Measurements from ENCODE around the gene SNRNP40.

The SNRNP40 gene

DNA sequence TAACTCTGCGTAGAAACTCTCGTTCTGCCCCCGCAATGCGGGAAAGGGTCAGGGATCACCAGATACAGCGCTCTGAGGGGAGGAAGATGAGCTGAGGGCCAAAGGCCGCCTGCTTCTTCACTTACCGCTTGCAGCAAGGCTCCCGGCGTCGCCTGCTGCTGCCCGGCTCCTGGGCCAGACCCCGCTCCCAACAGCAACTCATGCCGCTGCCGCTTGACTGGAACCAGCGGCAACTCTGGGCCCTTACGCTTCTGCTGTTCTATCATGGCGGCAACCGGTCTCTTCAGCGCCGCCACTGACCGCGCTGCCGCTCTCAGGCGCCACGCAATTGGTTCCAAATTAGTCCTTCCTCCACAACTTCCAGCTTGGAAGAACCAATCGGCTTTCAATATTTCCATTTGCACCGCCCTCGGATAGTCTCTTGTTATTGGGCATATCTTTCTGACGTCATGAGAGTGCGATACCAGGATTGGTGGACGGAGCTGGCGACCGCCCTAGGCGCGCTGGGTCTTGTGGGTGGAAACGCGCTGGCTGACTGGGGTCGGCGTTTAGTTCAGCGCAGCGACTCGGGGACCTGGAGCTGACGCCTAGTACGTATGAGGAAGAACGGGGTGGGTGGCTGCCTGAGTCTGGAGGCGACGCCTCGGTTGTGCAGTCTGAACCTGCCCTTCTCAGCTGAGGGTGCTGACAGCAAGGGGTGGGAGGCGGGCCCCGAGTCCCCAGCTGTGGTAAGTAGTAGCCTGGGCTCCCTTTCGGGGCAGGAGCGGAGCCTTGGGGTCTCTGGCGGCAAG, at the start of gene SNRNP40, which contains the start of gene ZCCHC17:
TSS of gene SNRNP40 (minus strand) at position 303 of the 791 bp plus-strand sequence. CDS start at position 266, 37 bp downstream.
TSS of gene ZCCHC17 (plus strand) at position 547 of the 791 bp plus-strand sequence. CDS start 13,067 bp downstream, outside the sequence.
- Histone ChIP-seq H3K4me1 (peaks cover 6% of the 10 kb centered on the region), H3K79me2 (peaks cover 22% of the 10 kb centered on the region)
- TF ChIP-seq, protein P1, sequence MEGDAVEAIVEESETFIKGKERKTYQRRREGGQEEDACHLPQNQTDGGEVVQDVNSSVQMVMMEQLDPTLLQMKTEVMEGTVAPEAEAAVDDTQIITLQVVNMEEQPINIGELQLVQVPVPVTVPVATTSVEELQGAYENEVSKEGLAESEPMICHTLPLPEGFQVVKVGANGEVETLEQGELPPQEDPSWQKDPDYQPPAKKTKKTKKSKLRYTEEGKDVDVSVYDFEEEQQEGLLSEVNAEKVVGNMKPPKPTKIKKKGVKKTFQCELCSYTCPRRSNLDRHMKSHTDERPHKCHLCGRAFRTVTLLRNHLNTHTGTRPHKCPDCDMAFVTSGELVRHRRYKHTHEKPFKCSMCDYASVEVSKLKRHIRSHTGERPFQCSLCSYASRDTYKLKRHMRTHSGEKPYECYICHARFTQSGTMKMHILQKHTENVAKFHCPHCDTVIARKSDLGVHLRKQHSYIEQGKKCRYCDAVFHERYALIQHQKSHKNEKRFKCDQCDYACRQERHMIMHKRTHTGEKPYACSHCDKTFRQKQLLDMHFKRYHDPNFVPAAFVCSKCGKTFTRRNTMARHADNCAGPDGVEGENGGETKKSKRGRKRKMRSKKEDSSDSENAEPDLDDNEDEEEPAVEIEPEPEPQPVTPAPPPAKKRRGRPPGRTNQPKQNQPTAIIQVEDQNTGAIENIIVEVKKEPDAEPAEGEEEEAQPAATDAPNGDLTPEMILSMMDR (IDR thresholded peaks at IDR 0.05): no peak

DNA sequence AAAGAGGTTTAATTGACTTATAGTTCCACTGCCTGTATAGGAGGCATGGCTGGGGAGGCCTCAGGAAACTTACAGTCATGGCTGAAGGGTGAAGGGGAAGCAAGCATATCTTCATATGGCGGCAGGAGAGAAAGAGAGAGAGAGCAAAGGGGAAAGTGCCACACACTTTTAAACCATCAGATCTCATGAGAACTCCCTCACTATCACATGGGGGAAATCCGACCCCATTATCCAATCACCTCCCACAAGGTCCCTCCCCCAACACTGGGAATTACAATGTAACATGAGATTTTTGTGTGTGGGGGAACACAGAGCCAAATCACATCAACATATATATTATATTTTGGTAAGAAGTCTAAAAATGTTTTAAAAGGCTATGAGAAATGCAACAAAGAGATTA, 49.0 kb upstream of the SNRNP40 start:
- TF ChIP-seq, protein P1 (IDR thresholded peaks at IDR 0.05): no peak
- no peak overlapping the region for H3K4me2 ChIP-seq (ENCODE audit: low read length)
- no peaks in the 10 kb centered on the region for H3K79me2 ChIP-seq
- no peaks in the 10 kb centered on the region for H3K4me1 ChIP-seq
- H3K27me3 ChIP-seq (ENCODE audit: control insufficient read depth, insufficient read depth, low read length): no peaks in the 10 kb centered on the region
- no peak overlapping the region for H2AFZ ChIP-seq
- no peak overlapping the region for H3K4me3 ChIP-seq (ENCODE audit: low read depth, low read length)
- H3K27ac ChIP-seq: no peak overlapping the region
- H3K36me3 ChIP-seq (ENCODE audit: control insufficient read depth, insufficient read depth, low read length): no peaks in the 10 kb centered on the region
- H3K9me3 ChIP-seq (ENCODE audit: control insufficient read depth, low read length): no peaks in the 10 kb centered on the region
- no peak overlapping the region for H3K9ac ChIP-seq

More for the DNA sequence above, at the start of gene SNRNP40, which contains the start of gene ZCCHC17:
- Histone ChIP-seq H3K9me3 (ENCODE audit: control insufficient read depth, low read length) (no peaks in the 10 kb centered on the region), H3K9ac (peak within 1 kb of the TSS; percentile 29), H3K4me2 (ENCODE audit: low read length) (peak within 1 kb of the TSS; percentile 89), H3K27me3 (ENCODE audit: control insufficient read depth, insufficient read depth, low read length) (no peaks in the 10 kb centered on the region), H3K4me3 (ENCODE audit: low read depth, low read length) (peak within 1 kb of the TSS; percentile 83), H2AFZ (peak within 1 kb of the TSS; percentile 89), H3K27ac (peak within 1 kb of the TSS; percentile 73), H3K36me3 (ENCODE audit: control insufficient read depth, insufficient read depth, low read length) (no peaks in the 10 kb centered on the region)

DNA sequence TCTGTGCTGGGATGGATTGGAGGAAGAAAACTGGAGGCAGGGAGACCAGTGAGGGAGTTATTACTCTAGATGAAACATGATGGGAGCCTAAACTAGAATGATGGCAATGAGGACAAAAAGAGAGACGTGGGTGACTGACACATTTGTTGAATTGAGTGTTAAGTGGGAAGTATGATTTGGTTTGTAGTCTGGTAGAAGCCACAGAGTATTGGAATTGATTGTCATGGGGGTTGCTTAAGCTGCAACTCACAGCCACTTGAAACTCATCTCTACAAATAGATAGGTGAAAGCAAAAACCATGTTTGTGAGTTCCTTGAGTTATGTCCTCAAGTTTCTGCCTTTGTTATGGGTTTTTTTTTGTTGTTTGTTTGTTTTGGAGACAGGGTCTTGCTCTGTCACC, 47.9 kb upstream of the SNRNP40 start:
- Histone ChIP-seq H3K4me3 (ENCODE audit: low read depth, low read length) (no peak overlapping the region), H3K79me2 (no peaks in the 10 kb centered on the region), H2AFZ (no peak overlapping the region), H3K27me3 (ENCODE audit: control insufficient read depth, insufficient read depth, low read length) (no peaks in the 10 kb centered on the region), H3K36me3 (ENCODE audit: control insufficient read depth, insufficient read depth, low read length) (no peaks in the 10 kb centered on the region), H3K9me3 (ENCODE audit: control insufficient read depth, low read length) (no peaks in the 10 kb centered on the region), H3K4me1 (no peaks in the 10 kb centered on the region), H3K9ac (no peak overlapping the region), H3K27ac (no peak overlapping the region), H3K4me2 (ENCODE audit: low read length) (no peak overlapping the region)
- TF ChIP-seq, protein P1 (IDR thresholded peaks at IDR 0.05): no peak

DNA sequence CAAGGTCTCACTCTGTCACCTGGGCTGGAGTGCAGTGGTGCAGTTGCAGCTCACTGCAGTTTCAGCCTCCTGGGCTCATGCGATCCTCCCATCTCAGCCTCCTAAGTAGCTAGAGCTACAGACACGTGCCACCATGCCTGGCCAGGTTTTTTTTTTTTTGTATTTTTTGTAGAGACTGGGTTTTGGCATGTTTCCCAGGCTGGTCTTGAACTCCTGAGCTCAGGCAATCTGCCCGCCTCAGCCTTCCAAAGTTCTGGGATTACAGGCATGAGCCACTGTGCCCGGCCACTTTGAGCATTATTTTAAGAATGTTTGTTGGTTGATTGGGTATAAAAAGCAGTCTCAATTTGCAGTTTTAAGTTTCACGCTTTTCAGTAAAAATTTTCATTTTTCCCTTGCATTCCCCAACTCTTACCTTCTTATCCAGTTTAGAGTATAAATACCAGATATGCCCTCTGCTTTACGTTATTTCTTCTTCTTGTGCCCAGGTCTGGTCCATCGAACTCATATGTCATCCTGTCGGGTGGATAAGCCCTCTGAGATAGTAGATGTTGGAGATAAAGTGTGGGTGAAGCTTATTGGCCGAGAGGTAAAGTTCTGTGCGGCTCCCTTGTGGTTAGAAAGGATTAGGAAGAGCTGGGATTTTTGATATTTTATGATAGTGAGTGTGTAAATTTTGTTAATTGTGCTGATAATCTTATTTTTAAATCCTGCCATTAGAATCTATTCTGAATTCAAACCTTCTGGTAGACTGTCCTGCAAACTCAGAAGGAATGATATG, 40.3 kb upstream of the SNRNP40 start:
- TF ChIP-seq, protein P1 (IDR thresholded peaks at IDR 0.05): no peak
- Histone ChIP-seq H3K9ac (no peak overlapping the region), H2AFZ (no peak overlapping the region), H3K79me2 (no peaks in the 10 kb centered on the region), H3K27me3 (ENCODE audit: control insufficient read depth, insufficient read depth, low read length) (no peaks in the 10 kb centered on the region), H3K36me3 (ENCODE audit: control insufficient read depth, insufficient read depth, low read length) (no peaks in the 10 kb centered on the region), H3K9me3 (ENCODE audit: control insufficient read depth, low read length) (no peaks in the 10 kb centered on the region), H3K4me2 (ENCODE audit: low read length) (no peak overlapping the region), H3K4me3 (ENCODE audit: low read depth, low read length) (no peak overlapping the region), H3K27ac (no peak overlapping the region), H3K4me1 (no peaks in the 10 kb centered on the region)

Data from parathyroid adenoma (tissue), 2 donors.